Breast epithelium (tissue), 4 donors: ENCODE data around the gene ZNFX1. TPM values are rescaled to one million over a fixed set of nuclear protein-coding genes. Genes with fewer than 3 reads are reported as not detected.

Source experiments
- DNase-seq, 2 donors: peaks; one replicate each; pipeline ENCODE4 v3.0.0-alpha.2; 2019; ENCODE audit warnings: low spot score in 2 of 2
- H3K27ac ChIP-seq, 2 donors: fragments of 200-600 bp; sonication (generic) in 1 of 2; one replicate each; pipeline ENCODE4 v1.5.1; 2016 to 2019; ENCODE audit warnings: mild to moderate bottlenecking in 1 of 2
- H3K27me3 ChIP-seq, 2 donors: fragments of 200-600 bp; sonication (generic) in 1 of 2; one replicate each; pipeline versions ENCODE4 v1.5.1 to v1.6.0; 2017 to 2019; ENCODE audit warnings: control low read depth in 1 of 2, mild to moderate bottlenecking in 1 of 2
- H3K36me3 ChIP-seq: fragments of 200-600 bp; one replicate; pipeline ENCODE4 v1.5.1; 2019
- H3K4me1 ChIP-seq, 2 donors: fragments of 200-600 bp; sonication (generic); one replicate each; pipeline ENCODE4 v1.5.1; 2016 to 2019; ENCODE audit warnings: control low read depth in 1 of 2
- H3K4me3 ChIP-seq, 3 donors: fragments of 200-600 bp; sonication (generic); 1 replicate in 2 of 3; 2 replicates in 1 of 3; pipeline ENCODE4 v1.5.1; 2016 to 2019; ENCODE audit warnings: mild to moderate bottlenecking in 3 of 3, moderate library complexity in 2 of 3
- H3K9me3 ChIP-seq, 2 donors: fragments of 200-600 bp; sonication (generic) in 1 of 2; one replicate each; pipeline ENCODE4 v1.5.1; 2016 to 2019; ENCODE audit warnings: control low read depth in 1 of 2
- CTCF ChIP-seq, 3 donors: fragments of 450-650 bp; IDR thresholded peaks; one replicate each; pipeline ENCODE4 v1.5.1; 2016 to 2017; ENCODE audit warnings: antibody characterized with exemption in 3 of 3, mild to moderate bottlenecking in 3 of 3, moderate library complexity in 3 of 3
- POLR2A ChIP-seq: fragments of 450-650 bp; IDR thresholded peaks from one replicate; pipeline ENCODE4 v1.6.1; 2016; ENCODE audit warnings: antibody characterized with exemption, mild to moderate bottlenecking, moderate library complexity
- POLR2AphosphoS5 ChIP-seq, 3 donors: sonication (generic); formaldehyde crosslinking; IDR thresholded peaks; one replicate each; pipeline ENCODE4 v1.6.1; 2017; ENCODE audit warnings: antibody characterized with exemption in 3 of 3
- intact Hi-C: fragments of 100-400 bp; cut with DNase I; formaldehyde crosslinking; loops from one replicate; pipeline ENCODE4 v1.15.1; 2023; ENCODE audit warnings: low total_unique reads
- total RNA-seq, 3 donors: library from RNA; depleted of rRNA; stranded (reverse); fragments of >200 nt; gene quantifications; one replicate each; pipeline ENCODE4 v1.1.0, GENCODE V29; 2016

The ZNFX1 gene
- total RNA-seq, 3 donors from 2014 or later = 36.3 to 42.1 (median 36.7) TPM

- H3K27me3 ChIP-seq = no peaks in the 10 kb centered on the region
- no peak for DNase-seq
- TF ChIP-seq POLR2AphosphoS5 (IDR thresholded peaks at IDR 0.05) (no peak), POLR2A (no peak), CTCF (IDR thresholded peaks at IDR 0.05) (no peak)
- peak overlapping the region; percentile 33 to 98 for H3K27ac ChIP-seq
- intact Hi-C loops = no loop called here
- peaks cover 28 to 60% of the 10 kb centered on the region in 2 donors for H3K9me3 ChIP-seq
- H3K4me3 ChIP-seq = peak overlapping the region; percentile 89 to 98 (median 97)
- H3K36me3 ChIP-seq = peaks cover 20% of the 10 kb centered on the region
- H3K4me1 ChIP-seq = peaks cover 10 to 14% of the 10 kb centered on the region in 2 donors
These were observed 2.7 kb upstream of the ZNFX1 start for GRCh38 chr20:49280463-49281058.

DNA sequence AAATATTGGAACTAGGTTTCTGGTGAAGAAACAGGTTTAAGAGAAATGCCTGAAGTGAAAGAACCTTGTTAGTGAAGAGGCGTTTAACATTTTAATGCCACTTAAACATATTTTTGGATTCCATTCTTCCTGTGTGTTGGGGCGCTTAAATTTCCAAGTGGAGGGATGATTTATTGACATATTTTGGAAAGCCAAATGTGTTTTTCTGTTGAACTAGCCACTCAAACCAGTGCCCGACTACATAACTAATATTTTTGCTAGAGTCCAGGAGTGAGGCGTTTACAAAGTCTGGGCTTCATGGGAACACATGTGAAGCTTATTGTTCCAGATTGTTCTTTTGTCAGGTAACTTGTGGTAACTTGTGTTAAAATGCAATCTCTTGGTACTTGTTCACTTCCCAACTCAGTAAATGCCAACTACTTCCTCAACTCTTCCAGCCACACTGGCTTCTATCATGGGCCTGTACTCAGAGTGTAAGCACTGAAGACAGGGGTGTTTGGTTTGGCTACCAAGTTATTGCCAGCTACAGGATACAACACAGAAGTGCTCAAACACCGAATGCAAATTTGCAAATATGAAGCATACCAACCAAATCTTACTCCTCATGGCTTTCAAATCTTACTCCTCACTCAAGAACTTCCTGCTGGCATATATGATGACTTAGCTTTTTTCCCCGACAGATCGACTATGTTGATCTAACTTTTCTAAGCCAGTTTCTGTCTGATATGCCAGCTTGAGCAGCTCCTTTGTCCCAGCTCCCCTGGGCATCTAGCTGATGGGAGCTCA, 2.0 kb upstream of the ZNFX1 start:
- Histone ChIP-seq H3K27me3 (no peaks in the 10 kb centered on the region), H3K4me1 (peaks cover 14 to 16% of the 10 kb centered on the region in 2 donors), H3K27ac (peak overlapping the region; percentile 33 to 98), H3K9me3 (peaks cover 21 to 53% of the 10 kb centered on the region in 2 donors), H3K36me3 (peaks cover 15% of the 10 kb centered on the region), H3K4me3 (peak overlapping the region; percentile 89 to 98 (median 97))
- TF ChIP-seq POLR2A = no peak
- TF ChIP-seq CTCF (IDR thresholded peaks at IDR 0.05) = no peak
- no peak for TF ChIP-seq POLR2AphosphoS5 (IDR thresholded peaks at IDR 0.05)
- intact Hi-C loops = no loop called here
- DNase-seq = no peak

DNA sequence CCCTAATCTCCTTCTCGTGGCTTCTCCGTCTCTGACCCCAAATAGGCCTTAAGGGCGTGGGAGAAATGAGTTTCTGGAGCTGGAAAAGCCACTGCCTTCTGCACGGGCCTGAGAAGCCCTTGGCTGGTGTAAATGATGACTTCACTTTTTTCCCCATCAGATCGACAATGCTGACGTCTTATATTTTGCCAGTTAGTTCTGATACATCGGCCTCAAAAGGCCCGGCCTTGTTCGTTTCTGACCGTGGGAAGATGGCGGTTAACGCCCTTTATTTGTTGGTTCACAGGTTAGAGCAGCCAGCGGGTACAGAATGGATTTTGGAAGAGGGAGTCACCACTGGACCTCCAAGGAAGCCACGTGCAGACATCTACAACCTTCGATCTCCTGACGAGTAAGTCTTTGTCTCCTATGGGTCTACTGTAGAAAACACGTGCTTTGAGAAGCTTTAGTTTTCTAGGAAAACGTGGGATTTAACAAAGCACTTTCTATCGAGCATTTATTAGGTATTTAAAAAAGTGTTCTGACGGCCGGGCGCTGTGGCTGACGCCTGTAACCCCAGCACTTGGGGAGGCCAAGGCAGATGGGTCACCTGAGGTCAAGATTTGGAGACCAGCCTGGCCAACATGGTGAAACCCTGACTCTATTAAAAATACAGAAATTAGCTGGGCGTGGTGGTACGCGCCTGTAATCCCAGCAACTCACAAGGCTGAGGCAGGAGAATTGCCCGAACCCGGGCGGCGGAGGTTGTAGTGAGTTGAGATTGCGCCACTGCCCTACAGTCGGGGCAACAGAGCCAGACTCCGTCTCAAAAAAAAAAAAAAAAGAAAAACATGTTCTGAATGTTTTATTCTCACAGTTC, 1.2 kb upstream of the ZNFX1 start:
- H3K27ac ChIP-seq = peak overlapping the region; percentile 96 to 98
- H3K36me3 ChIP-seq = peaks cover 15% of the 10 kb centered on the region
- intact Hi-C loops = no loop called here
- no peak for TF ChIP-seq POLR2A
- no peak for TF ChIP-seq CTCF (IDR thresholded peaks at IDR 0.05)
- no peak for TF ChIP-seq POLR2AphosphoS5 (IDR thresholded peaks at IDR 0.05)
- H3K4me3 ChIP-seq = peak overlapping the region; percentile 89 to 98 (median 97)
- H3K9me3 ChIP-seq = peaks cover 13 to 45% of the 10 kb centered on the region in 2 donors
- H3K4me1 ChIP-seq = peaks cover 14 to 16% of the 10 kb centered on the region in 2 donors
- H3K27me3 ChIP-seq = no peaks in the 10 kb centered on the region
- no peak for DNase-seq

- no peak for DNase-seq
- intact Hi-C loops = no loop called here
- Histone ChIP-seq H3K27me3 (no peaks in the 10 kb centered on the region), H3K4me3 (peak overlapping the region; percentile 89 to 98 (median 97)), H3K27ac (peak overlapping the region; percentile 96 to 98), H3K36me3 (peaks cover 11% of the 10 kb centered on the region), H3K9me3 (peaks cover 13 to 31% of the 10 kb centered on the region in 2 donors), H3K4me1 (peaks cover 14 to 16% of the 10 kb centered on the region in 2 donors)
- no peak for TF ChIP-seq CTCF (IDR thresholded peaks at IDR 0.05)
- TF ChIP-seq POLR2AphosphoS5 (IDR thresholded peaks at IDR 0.05) = no peak
- TF ChIP-seq POLR2A = peak; percentile 86
These were observed 146 bp downstream of the ZNFX1 start for GRCh38 chr20:49277786-49278035.
